Right forelimb (tissue), 1 donor: Measurements from ENCODE around the gene COL26A1.
A peak's percentile ranks its signal among the peaks of the same experiment; 100 is the strongest.

Experiments used
- DNase-seq: peaks from one replicate; pipeline ENCODE4 v3.0.0-alpha.2; 2018

Gene COL26A1

GRCh38 chr7:101373812-101374614 lies 11.3 kb downstream of the COL26A1 start:
- peak; percentile 64 for DNase-seq

- DNase-seq: no peak
Measured at GRCh38 chr7:101374990-101375389, 12.3 kb downstream of the COL26A1 start.

GRCh38 chr7:101376601-101377000 lies 13.9 kb downstream of the COL26A1 start:
- DNase-seq: no peak

GRCh38 chr7:101377189-101377736 lies 14.6 kb downstream of the COL26A1 start:
- DNase-seq: no peak

GRCh38 chr7:101378751-101379174 lies 16.1 kb downstream of the COL26A1 start:
- DNase-seq: peak; percentile 53

GRCh38 chr7:101379302-101379701 lies 16.6 kb downstream of the COL26A1 start:
- no peak for DNase-seq

GRCh38 chr7:101381549-101382111 lies 19.0 kb downstream of the COL26A1 start:
- no peak for DNase-seq

- DNase-seq: no peak
Measured at GRCh38 chr7:101382937-101383336, 20.3 kb downstream of the COL26A1 start.

GRCh38 chr7:101386177-101386557 lies 23.5 kb downstream of the COL26A1 start:
- DNase-seq: no peak

GRCh38 chr7:101386558-101387231 lies 24.0 kb downstream of the COL26A1 start:
- peak; percentile 79 for DNase-seq

GRCh38 chr7:101390901-101391301 lies 28.2 kb downstream of the COL26A1 start:
- DNase-seq: no peak

GRCh38 chr7:101391991-101392390 lies 29.3 kb downstream of the COL26A1 start:
- no peak for DNase-seq

- no peak for DNase-seq
Measured at GRCh38 chr7:101393865-101394264, 31.2 kb downstream of the COL26A1 start.

- no peak for DNase-seq
Measured at GRCh38 chr7:101395376-101395775, 32.7 kb downstream of the COL26A1 start.

GRCh38 chr7:101397243-101397642 lies 34.6 kb downstream of the COL26A1 start:
- DNase-seq: no peak

- DNase-seq: no peak
Measured at GRCh38 chr7:101397770-101398324, 35.2 kb downstream of the COL26A1 start.

- no peak for DNase-seq
Measured at GRCh38 chr7:101398396-101399289, 36.0 kb downstream of the COL26A1 start.

GRCh38 chr7:101399759-101400158 lies 37.1 kb downstream of the COL26A1 start:
- DNase-seq: no peak

- DNase-seq: no peak
Measured at GRCh38 chr7:101400751-101401150, 38.1 kb downstream of the COL26A1 start.

- no peak for DNase-seq
Measured at GRCh38 chr7:101401390-101402080, 38.9 kb downstream of the COL26A1 start.

GRCh38 chr7:101402081-101402779 lies 39.6 kb downstream of the COL26A1 start:
- DNase-seq: no peak
